Suppressor macrophage treated with lipopolysaccharide for 4 hours (primary cell): ENCODE measurements around the gene PTPRN2.

Experiments used
- DNase-seq: peaks from one replicate; pipeline ENCODE4 v3.0.0-alpha.2; 2020

Gene PTPRN2

DNA sequence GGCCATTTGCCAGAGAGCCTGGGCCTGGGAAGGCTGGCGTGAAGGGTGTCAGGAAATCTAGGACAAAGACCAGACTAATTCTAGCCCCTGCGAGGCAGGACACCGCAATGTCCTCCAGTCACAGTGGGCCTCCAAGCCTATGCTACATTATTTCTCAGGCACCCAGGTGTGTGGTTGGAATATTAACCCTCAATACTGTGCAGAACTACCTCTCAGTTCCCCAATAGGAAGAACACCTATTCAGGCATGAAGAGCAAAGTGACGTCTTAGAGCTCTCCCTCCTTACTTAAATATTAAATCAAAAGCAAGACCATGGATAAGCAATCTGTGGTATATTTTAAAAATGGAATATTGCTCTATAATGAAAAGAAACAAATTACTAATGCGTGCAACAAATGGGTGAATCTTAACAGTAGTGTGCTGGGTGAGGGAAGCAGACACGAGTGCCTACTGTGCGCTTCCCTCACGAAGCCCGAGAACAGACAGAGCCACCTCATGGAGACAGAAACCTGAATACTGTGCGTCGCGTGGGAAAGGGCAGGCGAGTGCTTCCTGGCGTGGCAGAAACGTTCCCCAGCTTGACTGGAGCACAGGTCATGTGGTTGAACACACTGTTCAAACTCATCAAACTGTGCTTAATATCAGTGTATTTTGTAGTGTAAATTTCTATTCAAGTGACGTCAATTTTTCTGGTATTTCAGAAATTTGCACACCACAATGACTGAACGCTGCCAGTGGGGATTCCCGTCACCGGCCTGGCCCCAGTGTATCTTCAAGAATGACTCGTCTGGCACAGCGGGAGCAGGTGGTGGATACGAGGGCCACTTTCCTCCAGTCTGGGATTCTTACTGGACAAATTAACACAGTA is 15.5 kb upstream of the PTPRN2 start:
- no peak for DNase-seq

DNA sequence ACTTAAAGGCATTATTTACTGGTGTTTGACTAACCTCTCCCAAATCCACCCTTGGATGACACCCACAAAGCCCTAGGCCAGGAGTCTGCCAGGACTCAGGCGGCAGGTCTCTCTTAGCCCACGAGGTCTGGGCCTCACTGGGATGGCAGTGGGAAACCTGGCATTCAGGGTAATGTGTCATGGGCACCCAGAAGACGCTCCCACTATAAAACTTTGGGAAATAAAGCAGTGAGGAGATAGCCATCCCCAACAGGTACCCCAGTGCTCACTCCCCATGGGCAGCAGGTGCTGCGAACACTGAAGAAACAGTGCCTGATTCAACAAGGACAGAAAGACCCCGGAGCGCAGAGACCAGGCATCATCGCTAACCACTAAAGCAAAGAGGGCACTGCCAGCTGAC is 14.4 kb upstream of the PTPRN2 start:
- DNase-seq, result no peak

DNA sequence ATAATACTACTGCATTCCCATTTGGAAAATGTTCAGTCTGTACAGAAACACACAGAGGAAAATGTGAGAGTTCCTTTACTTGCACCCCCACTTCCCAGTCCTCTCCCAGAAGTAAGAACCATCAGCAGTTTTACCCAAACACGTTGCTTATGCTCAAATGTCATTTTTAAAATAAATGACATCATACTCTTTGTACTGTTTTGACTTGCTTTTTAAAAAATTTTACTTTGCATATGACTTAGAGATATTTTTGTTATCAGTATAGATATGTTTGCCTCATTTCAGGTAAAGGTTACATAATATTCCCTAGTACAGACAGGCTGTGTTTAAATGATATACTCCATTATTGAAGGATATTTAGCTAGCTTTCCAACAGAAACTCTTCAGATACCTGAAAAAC is 13.5 kb upstream of the PTPRN2 start:
- DNase-seq, result no peak

DNA sequence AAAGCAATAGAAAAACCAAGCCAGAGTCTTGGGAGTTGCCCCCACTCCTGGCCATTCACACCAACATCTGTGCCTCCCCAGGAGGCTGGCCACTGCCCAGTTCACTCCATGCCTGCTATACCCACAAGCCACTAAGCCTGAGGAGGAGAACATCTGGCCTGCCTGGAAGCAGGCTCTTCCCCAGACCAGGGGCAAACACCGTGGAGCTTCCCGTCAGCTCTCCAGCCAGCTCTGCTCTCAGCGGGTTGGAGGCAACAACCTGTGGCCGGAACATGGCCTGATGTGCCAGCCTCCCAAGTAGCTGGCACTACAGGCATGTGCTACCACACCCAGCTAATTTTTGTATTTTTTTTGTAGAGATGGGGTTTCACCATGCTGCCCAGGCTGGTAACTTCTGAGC is 9.1 kb upstream of the PTPRN2 start:
- DNase-seq, result no peak

DNA sequence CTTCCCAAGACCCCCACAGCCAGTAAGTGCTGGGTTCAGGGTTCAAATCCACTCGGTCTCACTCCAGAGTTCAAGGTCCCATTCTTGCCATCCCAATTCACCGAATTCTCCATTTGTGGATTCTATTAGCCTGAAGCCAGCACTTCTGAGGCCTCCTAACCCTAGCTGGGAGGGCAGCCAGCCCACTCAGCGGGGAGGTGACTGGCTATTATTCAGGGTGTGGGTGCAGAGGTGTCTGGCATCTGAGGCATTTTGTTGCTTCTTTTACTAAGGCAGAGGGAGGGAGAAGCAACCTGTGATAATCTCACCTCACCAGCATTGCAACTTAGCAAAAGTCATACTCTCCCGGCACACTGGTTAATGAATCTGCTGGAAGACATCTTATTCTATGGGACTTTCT is 8.7 kb upstream of the PTPRN2 start:
- no peak for DNase-seq

DNA sequence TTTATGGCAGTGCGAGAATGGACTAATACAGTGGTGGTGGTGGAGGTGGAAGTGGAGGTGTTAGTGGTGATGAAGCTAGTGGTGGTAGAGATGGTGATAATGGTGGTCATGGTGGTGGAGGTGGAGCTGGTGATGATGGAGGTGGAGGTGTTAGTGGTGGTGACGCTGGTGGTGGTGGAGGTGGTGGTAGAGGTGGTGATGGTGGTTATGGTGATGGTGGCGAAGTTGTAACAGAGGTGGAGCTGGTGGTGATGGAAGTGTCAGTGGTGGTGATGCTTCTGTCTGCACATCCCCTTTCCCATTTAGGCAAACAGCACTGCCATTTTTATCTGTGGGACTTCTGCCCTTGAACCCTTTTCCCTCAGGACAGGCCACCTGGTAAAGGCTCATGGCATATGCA is 7.4 kb upstream of the PTPRN2 start:
- DNase-seq, result peak; percentile 8

DNA sequence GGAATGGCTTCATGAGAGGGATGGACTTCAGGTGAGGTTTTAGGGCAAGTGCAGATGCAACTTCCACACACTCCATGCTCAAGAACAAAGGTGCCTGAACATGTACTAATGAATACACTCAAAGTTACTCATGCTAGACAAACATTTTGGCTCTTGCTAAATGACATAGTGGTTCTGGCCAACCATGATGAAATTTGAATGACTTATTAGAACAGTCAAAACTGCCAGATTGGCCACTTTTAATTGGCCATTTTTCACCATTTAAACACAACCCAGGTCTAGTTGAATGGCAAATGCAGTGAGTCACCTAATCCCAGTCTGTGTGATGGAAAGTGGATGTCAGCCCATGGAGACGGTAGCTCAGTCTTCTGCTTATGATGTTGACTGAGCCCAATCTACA is 4.9 kb upstream of the PTPRN2 start:
- DNase-seq, result no peak

DNA sequence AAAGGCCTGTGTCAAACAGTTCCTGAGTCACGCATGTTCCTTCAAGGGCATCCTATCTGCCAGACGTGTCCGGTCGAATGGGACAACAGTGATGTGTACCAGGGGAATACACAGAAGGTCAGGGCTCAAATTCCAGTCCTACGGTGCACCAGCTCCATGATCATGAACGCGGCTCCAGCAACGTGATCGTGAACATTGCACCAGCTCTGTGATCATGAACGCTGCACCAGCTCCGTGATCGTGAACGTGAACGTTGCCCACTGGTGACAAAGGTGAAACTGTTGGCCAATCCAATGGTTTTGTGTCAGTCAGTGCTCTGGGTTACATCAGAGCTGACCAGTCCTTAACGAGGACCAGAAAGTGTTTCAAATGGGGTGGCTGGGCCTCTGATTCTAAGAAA is 4.3 kb upstream of the PTPRN2 start:
- no peak for DNase-seq

DNA sequence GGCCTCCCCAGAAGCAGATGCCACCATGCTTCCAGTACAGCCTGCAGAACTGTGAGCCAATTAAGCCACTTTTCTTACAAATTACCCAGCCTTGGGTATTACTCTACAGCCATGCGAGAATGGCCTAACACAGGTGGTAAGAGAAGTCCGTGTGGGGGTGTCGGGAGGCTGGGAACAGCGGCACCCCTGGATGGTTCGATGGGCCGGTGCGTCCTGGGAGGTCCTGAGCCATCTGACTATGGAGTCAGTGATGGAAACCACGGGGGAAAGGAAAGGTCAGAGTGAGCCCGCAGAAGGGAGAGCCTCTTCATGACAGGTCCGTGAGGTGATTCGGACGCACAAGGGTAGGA is 2.5 kb upstream of the PTPRN2 start:
- no peak for DNase-seq

DNA sequence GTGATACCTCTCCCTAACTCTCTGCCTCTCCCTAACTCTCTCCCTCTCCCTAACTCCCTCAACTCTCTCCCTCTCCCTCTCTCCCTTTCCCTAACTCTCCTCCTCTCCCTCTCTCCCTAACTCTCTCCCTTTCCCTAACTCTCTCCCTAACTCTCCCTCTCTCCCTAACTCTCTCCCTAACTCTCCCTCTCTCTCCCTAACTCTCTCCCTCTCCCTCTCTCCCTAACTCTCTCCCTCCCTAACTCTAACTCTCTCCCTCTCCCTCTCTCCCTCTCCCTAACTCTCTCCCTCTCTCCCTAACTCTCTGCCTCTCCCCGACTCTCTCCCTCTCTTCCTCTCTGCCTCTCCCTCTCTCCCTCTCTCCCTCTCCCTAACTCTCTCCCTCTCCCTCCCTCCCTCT is 2.0 kb upstream of the PTPRN2 start:
- DNase-seq, result no peak

DNA sequence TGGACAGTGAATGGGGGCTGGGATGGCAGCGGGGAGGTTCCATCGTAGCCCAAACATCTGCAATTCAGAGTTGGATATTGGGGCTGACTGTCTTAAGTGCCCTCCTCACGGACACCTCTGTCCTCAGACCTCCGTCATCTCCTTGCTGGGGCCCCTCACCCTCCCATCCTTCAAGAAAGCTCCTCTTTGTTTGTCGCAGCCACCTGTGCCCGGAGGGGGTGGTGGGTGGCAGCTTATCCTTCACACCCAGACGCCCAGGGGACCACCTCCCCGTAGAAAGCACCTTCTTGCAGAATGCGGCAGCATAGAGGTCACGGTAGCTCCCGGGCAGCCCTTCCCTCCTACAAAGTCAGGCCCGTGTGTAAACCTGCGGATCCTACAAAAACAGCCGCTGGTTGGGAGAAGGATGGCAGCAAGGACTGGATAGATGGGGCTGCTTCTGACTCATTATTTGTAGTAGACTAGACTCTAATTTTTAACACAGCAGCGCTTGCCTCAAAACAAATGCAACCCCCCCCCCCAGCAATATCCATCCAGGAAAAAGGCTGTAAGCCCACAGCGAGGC is 1.3 kb upstream of the PTPRN2 start:
- DNase-seq, result no peak

DNA sequence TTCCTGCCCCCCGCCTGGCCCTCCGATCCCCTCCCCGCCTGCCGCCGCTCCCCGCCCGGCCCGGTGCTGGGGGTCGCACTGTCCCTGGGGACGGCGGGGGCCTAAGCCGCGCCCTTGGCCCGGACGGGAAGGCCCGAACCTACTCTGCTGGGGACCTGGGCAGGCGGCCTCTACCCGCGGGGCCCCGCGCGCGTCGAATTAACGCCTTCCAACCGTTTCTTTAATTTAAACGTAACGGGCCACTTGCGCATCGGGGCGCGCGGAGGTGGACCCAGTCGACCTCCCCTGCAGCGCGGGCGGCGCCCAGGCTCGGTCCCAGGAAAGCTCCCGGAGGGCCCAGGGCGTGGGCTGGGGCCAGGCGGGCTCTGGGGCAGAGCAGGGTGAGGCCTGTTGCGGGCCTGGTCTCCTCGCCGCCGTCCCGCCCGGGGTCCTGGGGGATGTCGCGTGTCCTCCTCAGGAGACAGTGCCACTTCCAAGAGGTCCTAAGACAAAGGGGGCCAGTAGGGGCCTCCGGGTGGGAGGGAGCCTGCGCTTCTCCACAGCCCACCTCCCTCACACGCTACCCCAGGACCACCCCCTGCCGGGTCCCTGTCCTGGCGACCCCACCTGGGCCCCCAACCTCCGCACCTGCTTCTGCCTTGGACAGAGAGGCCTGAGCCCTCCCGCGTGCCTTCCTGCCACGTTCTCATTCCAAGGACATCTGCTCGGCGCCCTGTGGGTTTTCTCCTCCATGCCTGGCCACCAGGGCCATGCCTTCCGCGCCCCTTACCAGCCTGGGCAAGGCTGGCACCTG is 658 bp upstream of the PTPRN2 start:
- DNase-seq, result no peak

DNA sequence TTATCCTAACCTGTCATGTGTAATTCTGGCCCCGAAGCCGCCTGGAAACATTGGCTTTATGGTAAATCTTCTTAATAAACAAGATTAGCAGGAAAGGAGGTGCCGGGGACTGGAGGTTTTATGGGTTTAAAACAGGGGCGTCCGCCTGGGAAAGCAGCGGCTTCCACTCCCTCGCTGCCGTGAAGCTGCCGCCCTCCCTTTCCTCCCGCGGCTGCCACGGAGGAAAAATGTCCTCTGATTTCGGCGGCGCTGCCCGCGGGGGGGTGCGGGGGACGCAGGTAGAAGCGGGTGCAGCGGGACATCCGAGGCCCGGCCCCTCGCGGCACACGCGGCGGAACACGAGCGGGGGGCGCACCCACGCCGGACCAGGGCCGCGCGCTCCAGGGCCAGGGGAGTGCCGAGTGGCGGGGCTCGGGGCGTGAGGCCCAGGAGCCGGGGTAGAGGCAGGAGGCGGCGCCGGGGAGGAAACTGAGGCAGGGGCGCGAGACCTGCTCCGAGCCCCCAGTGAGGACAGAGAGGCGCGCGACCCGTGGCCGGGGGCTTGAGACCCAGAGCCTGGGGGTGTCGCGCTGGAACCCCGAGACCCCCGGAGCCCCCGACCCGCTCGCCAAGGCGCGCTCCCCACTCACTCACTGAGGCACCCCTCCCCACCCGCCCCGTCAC is 993 bp downstream of the PTPRN2 start:
- no peak for DNase-seq

DNA sequence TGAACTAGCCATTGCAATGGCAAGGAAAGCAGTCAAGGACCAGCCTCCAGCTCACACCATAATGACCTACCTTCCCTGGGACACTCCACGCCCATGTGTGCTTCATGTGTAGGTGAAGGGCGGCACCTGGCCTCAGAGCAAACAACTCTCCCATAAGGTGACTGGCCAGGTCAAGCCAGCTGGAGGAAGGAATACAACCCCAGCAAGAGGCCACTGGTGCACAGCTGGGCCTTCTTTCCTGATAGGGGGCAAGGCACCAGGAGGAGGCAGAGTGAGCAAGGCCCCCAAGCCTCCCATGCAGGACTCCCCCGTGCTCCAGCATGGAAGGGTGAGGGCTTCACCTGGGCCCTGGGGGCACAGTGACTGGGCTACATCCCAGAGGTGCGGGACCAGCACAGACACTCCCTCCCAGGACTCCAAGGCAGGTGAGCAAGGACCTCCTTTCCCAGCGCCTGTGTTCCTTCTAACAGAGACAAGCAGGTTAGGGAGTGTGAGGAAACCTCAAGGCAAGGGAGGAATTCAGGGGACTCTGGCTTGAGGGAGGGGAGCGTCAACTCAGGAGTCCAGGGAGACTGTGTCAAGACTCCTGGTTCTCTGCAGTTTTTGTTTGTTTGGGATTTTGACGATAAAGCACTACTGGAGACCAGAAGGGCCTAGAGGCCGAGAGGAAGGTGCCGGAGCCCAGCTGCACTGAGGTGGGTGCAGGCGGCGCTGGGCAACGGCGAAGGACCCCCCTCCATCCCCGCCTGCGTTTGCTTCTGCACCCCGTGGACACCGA is 1.7 kb downstream of the PTPRN2 start:
- no peak for DNase-seq

DNA sequence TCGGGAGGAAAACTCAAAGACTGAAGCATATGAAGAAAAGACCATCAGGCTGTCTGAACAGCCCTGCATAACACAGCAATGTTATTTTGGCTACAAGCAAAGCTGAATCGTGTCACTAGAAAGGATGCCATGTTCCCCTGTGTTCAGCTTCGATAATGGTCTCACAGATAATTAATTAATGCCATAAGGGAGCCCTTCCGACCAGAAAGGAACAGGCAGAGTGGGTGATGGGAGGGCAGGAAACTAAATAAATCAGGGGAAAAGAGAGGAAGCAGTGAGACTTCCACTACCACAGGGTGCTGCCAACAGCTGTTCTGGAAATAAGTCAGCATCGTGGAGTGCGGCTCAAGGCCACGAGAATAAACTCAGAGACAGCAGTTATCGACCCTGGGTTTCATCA is 3.2 kb downstream of the PTPRN2 start:
- no peak for DNase-seq

DNA sequence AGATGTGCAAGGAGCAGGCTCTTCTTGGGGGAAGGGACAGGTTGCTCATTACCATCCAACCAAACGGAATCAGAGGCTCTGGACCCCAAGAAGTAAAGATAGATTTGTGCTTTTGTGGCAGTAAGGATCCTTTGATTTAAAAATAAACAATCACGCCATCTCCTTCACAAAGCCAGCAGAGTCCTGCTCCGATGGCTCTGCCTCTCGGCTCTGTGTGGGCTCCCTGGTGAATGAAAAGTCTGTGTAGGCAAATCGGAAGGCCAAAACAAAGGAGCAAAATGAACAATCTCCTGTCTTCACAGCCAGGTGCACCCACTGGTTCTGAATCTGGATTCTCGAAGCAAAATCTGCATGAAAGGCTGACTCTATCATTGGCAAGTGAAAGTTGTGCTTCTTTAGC is 3.8 kb downstream of the PTPRN2 start:
- DNase-seq, result no peak

DNA sequence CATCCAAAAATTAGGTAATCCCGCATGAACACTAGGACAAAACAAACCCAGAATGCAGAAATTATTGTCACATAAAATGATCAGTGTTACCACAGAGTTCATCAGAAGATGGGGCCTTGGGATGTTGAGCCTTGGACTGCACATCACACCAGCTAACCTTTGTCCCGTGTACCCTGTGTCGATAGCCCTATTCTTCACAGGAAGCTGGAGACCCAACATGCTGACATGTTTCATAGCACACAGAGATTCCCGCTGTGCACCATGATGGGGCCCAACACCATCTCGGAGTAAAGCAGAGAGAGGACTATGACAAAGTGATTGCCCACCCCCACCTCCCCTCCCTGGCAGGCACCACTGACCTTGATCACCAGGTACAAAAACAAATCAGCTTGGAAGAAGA is 4.5 kb downstream of the PTPRN2 start:
- DNase-seq, result no peak

DNA sequence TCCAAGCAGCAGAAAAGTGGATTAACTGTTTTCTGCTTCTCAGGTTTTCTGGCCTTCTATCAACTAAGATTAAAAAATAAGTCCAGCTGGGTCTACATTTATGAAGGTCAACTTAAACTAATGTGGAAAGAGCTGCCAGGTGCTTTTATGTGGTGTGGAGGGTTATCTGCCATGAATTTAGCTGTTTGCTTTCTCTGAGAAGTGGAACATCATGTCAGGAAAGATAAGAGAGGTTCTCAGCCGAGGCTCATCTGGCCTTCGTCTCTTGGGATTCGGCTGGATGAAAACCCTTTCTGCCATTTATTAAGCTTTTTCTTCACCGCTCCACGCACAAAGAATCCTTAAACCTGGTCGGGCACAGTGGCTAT is 5.5 kb downstream of the PTPRN2 start:
- DNase-seq, result no peak

DNA sequence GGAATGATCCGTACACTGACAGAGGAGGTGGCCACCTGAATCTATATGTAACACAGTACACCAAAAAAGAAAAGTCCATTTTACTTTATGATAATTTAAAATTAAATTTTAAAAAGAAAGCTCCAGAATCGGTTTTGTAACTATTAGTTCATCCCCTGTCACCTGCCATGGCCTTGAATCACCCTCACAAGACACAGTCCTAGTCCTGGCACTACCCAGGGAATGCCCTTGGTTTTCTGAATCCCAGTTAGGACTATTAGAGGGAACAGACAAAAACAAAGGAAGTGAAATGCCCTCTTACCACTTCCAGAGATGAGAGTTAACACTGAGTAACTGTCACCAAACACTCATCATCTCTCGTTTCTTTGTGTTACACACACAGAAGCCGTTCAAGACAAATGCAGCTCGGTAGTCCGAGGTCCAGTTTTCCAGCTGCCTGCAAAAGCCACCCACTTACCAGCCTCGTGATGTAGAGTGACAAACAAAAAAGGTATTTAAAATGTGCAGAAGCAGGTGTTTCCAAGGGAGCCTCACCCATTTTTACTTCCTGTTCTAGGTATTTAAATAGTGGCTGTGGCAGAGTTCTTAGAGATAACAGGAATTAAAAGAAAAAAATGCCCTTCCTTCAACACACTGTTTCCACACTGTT is 6.1 kb downstream of the PTPRN2 start:
- no peak for DNase-seq

DNA sequence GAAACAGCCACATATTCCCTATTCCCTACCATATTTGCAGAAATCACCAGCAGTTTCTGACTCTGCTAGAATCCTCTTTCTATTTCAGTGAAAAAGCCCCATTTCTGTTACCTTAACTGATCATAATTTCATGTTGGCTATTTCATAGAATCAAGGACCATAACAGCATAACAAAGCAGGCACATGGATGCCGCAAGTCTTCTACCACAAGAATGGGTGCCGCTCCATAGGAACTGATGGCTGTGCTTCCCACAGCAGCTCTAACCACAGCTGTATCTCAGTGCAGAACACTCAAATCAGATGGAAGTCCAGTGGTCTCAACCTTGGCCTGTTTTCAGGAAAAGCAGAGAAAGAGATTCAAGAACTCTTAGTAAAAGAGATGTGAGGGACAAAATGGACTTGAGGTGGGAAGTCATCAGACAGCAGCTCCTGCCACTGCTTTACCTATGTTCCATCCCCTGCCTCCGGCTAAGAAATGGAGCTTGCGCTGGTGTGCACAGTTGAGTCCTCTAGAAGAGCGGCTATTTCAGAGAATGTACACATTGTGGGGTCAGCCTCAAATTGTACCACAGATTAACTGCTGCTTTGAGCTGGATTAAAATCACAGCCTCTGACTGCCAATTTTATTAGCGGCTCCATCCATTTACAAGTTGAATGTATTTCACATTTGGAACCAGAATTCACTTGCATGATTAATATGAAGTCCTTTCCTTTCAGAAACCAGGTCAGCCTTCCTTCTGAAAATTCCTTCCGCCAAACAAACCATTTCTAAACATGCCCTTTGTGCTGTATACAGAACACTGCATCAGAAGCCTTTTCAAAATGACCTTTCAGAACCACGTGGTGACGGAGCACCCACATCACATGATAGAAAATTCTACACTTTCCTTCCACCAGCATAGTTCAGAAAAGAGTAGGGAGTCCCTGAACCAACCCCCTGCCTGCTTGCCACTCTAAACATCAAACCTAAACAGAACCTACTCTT is 7.7 kb downstream of the PTPRN2 start:
- DNase-seq, result no peak
